ENCODE data around the gene RTN4RL1. TPM values are rescaled to one million over a fixed set of nuclear protein-coding genes. Genes with fewer than 3 reads are reported as not detected.

Gene RTN4RL1
- total and polyA plus RNA-seq, 2 of the 13 experiments (the other 11 are each of a cell fraction or from before 2014, with no cell fraction given) = 0.01 TPM; not detected in 1

DNA sequence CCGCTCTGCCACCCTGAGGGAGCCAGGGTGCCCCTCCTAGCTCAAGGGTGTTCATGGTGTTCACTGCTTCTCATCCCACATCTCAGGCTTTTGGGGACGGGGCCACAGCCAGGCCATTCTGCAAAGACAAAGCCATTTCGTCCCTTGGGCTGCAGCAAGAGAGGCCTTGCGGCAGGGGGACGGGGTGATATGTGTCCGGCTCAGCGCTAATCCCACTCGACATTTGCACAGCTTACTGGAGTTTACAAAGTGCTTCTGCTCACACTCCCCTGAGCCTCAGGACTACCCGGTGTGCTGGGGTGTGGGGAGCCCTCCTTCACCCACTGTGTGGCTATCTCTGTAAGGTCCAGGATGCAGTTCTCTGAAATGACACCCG is 84.3 kb downstream of the RTN4RL1 start:
- no peaks in the 10 kb centered on the region; the same call in 1 of the 2 replicates for H4K20me1 ChIP-seq (ENCODE audit: insufficient read depth, low read length)
- H3K27me3 ChIP-seq (ENCODE audit: control insufficient read depth in 1 of 2, insufficient read depth in 2 of 2, low read length in 2 of 2) = peaks cover 15 to 68% of the 10 kb centered on the region in 2 experiments; a peak in 4 of 5 replicates
- no TSS peak for BruUV-seq (replicated peaks)
- FAIRE-seq (no peak), ATAC-seq (no peak), DNase-seq (ENCODE audit: low spot score) (no peak)
- no peaks in the 10 kb centered on the region for H3K9me3 ChIP-seq (ENCODE audit: low read length)
- ChIA-PET CTCF (ENCODE audit: low intra/inter-chr PET ratio, low total read pairs) (no interaction called here), POLR2A (no interaction called here)
- no peak for TF ChIP-seq ZZZ3 (CRISPR knock-in tag; IDR thresholded peaks at IDR 0.05; ENCODE audit: borderline replicate concordance)
- H3K4me1 ChIP-seq (ENCODE audit: insufficient read depth, low read length) = peaks cover 3% of the 10 kb centered on the region
- intact Hi-C loops (cut with micrococcal nuclease; ENCODE audit: unreplicated experiment) = loop anchor here (1.0 kb wide), 1 partner anchor 12 kb away; no protein-coding TSS in a partner anchor
- in situ Hi-C loops (cut with HindIII; ENCODE audit: extremely low pct_ligation_motif_present, low pct_unique_long_range_greater_than_20kb) = no loop called here
- no peak overlapping the region for H3K9ac ChIP-seq (ENCODE audit: insufficient read depth, low read depth, low read length)
- H2AFZ ChIP-seq (ENCODE audit: low read length) = no peak overlapping the region
- no peaks in the 10 kb centered on the region for H3K36me3 ChIP-seq (replicated peaks in 1 of 2; ENCODE audit: control insufficient read depth in 1 of 2, insufficient read depth in 2 of 2, low read length in 2 of 2)
- H3K79me2 ChIP-seq (ENCODE audit: insufficient read depth, low read length) = no peaks in the 10 kb centered on the region
- 42% methylated on average over 10 of the region's 10 CpGs for WGBS (ENCODE audit: low lambda C conversion rate)
- no peak overlapping the region for H3K27ac ChIP-seq (ENCODE audit: extremely low read length, insufficient read depth, low read length)
- H3K4me3 ChIP-seq (replicated peaks in 1 of 3; ENCODE audit: insufficient read depth in 1 of 3, low read depth in 2 of 3, low read length in 3 of 3) = no peak overlapping the region
- H3K4me2 ChIP-seq (ENCODE audit: low read depth, low read length) = no peak overlapping the region

DNA sequence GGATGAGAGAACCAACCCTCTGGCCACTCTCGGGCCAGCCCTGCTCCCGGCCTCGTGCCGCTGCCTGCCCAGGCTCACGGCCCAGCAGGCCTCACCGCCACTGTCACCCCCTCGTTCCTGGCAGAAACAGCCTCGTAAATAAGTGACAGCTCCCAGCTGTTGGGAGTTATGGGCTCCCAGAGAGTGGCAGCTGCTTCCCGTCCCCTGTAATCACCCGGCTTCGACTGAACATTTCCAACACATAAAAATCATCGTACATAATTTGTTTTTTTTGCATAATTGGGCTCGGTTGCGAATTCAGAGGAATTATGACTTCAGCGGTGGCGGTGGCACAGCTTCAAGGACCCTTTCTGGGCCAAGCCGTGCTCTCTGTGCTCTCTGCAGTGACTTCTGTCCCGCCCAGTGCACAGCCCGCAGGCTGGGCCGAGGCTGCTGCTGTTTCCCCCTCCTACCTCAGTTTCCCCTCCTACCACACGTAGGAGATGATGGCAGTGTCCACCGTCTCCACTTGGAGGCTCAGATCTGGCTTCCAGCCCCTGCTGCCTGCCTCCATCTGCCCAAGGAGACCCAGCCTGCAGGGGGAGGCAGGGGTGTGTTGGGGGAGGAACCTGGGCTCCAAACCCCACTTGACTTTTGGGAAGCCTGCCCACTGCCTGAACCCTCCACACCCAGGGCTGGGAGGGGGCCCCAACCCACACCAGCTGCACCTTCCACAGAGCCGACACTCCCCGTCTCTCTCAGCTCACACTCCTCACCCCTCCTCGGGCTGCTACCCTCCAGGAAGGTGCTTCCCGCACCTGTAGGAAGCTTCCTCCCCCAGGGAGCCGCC is 84.9 kb downstream of the RTN4RL1 start:
- CTCF ChIA-PET (ENCODE audit: low intra/inter-chr PET ratio, low total read pairs) = no interaction called here

More for the DNA sequence above, 84.9 kb downstream of the RTN4RL1 start:
- intact Hi-C loops (cut with micrococcal nuclease; ENCODE audit: unreplicated experiment) = no loop called here
- in situ Hi-C loops (cut with HindIII; ENCODE audit: extremely low pct_ligation_motif_present, low pct_unique_long_range_greater_than_20kb) = no loop called here
- Histone ChIP-seq H3K4me2 (ENCODE audit: low read depth, low read length) (no peak overlapping the region), H3K4me1 (ENCODE audit: insufficient read depth, low read length) (no peaks in the 10 kb centered on the region), H3K4me3 (replicated peaks in 1 of 3; ENCODE audit: insufficient read depth in 1 of 3, low read depth in 2 of 3, low read length in 3 of 3) (no peak overlapping the region), H2AFZ (ENCODE audit: low read length) (no peak overlapping the region), H3K27me3 (ENCODE audit: control insufficient read depth in 1 of 2, insufficient read depth in 2 of 2, low read length in 2 of 2) (peaks cover 17 to 72% of the 10 kb centered on the region in 2 experiments; a peak in 4 of 5 replicates), H3K36me3 (replicated peaks in 1 of 2; ENCODE audit: control insufficient read depth in 1 of 2, insufficient read depth in 2 of 2, low read length in 2 of 2) (no peaks in the 10 kb centered on the region), H3K27ac (ENCODE audit: extremely low read length, insufficient read depth, low read length) (no peak overlapping the region), H3K9me3 (ENCODE audit: low read length) (no peaks in the 10 kb centered on the region), H3K9ac (ENCODE audit: insufficient read depth, low read depth, low read length) (no peak overlapping the region), H4K20me1 (ENCODE audit: insufficient read depth, low read length) (no peaks in the 10 kb centered on the region; the same call in 1 of the 2 replicates), H3K79me2 (ENCODE audit: insufficient read depth, low read length) (no peaks in the 10 kb centered on the region)
- POLR2A ChIA-PET = interaction anchor here (0.6 kb wide), 1 partner anchor 941 kb away, joined by 3 read pairs; no protein-coding TSS in a partner anchor
- 42% methylated on average over 19 of the region's 27 CpGs for WGBS (ENCODE audit: low lambda C conversion rate)
- DNase-seq (ENCODE audit: low spot score) (no peak), ATAC-seq (no peak), FAIRE-seq (no peak)
- TF ChIP-seq, protein P1, sequence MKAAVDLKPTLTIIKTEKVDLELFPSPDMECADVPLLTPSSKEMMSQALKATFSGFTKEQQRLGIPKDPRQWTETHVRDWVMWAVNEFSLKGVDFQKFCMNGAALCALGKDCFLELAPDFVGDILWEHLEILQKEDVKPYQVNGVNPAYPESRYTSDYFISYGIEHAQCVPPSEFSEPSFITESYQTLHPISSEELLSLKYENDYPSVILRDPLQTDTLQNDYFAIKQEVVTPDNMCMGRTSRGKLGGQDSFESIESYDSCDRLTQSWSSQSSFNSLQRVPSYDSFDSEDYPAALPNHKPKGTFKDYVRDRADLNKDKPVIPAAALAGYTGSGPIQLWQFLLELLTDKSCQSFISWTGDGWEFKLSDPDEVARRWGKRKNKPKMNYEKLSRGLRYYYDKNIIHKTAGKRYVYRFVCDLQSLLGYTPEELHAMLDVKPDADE (CRISPR knock-in tag; IDR thresholded peaks at IDR 0.05) = no peak
- peak; percentile 74 for TF ChIP-seq ZSCAN25 (CRISPR knock-in tag; IDR thresholded peaks at IDR 0.05)
- no TSS peak for BruUV-seq (replicated peaks)

Data from HepG2 (cell line).